Pons (tissue), 1 donor: ENCODE results near the gene TMEM72.
A peak's percentile ranks its signal among the peaks of the same experiment; 100 is the strongest.

Source experiments
- DNase-seq: peaks from one replicate; pipeline ENCODE4 v3.0.0-alpha.2; 2016; ENCODE audit warnings: low spot score

Gene TMEM72

GRCh38 chr10:44980309-44981171 lies 69.4 kb downstream of the TMEM72 start:
- DNase-seq, result no peak

- DNase-seq, result peak; percentile 74
Observed at GRCh38 chr10:44981172-44982113, 70.3 kb downstream of the TMEM72 start.

GRCh38 chr10:44982114-44982460 lies 71.0 kb downstream of the TMEM72 start:
- DNase-seq, result no peak

- no peak for DNase-seq
Observed at GRCh38 chr10:44982496-44982895, 71.4 kb downstream of the TMEM72 start.

GRCh38 chr10:44983066-44983894 lies 72.1 kb downstream of the TMEM72 start:
- DNase-seq, result no peak

- DNase-seq, result no peak
Observed at GRCh38 chr10:44983895-44984278, 72.8 kb downstream of the TMEM72 start.

- no peak for DNase-seq
Observed at GRCh38 chr10:44984671-44985101, 73.5 kb downstream of the TMEM72 start.

GRCh38 chr10:44985175-44985681 lies 74.1 kb downstream of the TMEM72 start:
- no peak for DNase-seq

GRCh38 chr10:44986179-44986578 lies 75.0 kb downstream of the TMEM72 start:
- DNase-seq, result no peak
